Coronary artery (tissue), 2 donors: Measurements from ENCODE around the gene CDH16.

Experiments
- DNase-seq: peaks from one replicate; pipeline ENCODE4 v3.0.0-alpha.2; 2017; ENCODE audit warnings: low spot score
- H3K27ac ChIP-seq, 2 donors: fragments of 200-600 bp; sonication (generic); one replicate each; pipeline ENCODE4 v1.5.1; 2016 to 2019
- H3K4me3 ChIP-seq: fragments of 200-600 bp; sonication (generic); 2 replicates; pipeline ENCODE4 v1.5.1; 2016; ENCODE audit warnings: mild to moderate bottlenecking, moderate library complexity
- TF ChIP-seq, protein P1 (sequence below): fragments of 200-600 bp; sonication (generic); IDR thresholded peaks from one replicate; pipeline ENCODE4 v1.5.1; 2019; ENCODE audit warnings: antibody characterized with exemption

Gene CDH16

GRCh38 chr16:66908762-66909559, 9.7 kb downstream of the CDH16 start:
- TF ChIP-seq, protein P1, sequence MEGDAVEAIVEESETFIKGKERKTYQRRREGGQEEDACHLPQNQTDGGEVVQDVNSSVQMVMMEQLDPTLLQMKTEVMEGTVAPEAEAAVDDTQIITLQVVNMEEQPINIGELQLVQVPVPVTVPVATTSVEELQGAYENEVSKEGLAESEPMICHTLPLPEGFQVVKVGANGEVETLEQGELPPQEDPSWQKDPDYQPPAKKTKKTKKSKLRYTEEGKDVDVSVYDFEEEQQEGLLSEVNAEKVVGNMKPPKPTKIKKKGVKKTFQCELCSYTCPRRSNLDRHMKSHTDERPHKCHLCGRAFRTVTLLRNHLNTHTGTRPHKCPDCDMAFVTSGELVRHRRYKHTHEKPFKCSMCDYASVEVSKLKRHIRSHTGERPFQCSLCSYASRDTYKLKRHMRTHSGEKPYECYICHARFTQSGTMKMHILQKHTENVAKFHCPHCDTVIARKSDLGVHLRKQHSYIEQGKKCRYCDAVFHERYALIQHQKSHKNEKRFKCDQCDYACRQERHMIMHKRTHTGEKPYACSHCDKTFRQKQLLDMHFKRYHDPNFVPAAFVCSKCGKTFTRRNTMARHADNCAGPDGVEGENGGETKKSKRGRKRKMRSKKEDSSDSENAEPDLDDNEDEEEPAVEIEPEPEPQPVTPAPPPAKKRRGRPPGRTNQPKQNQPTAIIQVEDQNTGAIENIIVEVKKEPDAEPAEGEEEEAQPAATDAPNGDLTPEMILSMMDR = no peak
- DNase-seq = no peak
- H3K27ac ChIP-seq = no peak overlapping the region
- H3K4me3 ChIP-seq = no peak overlapping the region

DNA sequence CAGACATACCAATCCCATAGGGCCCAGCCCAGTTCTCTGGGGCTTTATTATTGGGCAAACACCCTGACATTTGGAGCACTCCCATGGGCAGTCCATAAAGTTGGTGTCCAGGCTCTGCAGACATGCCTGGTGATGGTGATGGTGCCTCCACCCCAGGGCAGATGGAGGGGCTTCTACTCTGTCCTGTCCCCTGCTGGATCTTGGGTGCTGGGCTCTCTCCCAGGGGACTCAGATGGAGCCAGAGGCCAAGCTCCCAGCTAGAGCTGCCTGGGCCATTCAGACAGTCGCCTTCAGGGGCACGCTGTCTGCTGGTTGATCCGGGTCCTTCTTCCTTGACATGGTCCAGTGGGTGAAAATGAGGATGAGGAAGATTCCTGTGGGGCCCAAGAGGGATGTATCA, 10.6 kb downstream of the CDH16 start:
- no peak overlapping the region for H3K4me3 ChIP-seq
- peak overlapping the region in 1 of 2 donors; percentile 97 for H3K27ac ChIP-seq
- TF ChIP-seq, protein P1 = no peak
- DNase-seq = no peak

DNA sequence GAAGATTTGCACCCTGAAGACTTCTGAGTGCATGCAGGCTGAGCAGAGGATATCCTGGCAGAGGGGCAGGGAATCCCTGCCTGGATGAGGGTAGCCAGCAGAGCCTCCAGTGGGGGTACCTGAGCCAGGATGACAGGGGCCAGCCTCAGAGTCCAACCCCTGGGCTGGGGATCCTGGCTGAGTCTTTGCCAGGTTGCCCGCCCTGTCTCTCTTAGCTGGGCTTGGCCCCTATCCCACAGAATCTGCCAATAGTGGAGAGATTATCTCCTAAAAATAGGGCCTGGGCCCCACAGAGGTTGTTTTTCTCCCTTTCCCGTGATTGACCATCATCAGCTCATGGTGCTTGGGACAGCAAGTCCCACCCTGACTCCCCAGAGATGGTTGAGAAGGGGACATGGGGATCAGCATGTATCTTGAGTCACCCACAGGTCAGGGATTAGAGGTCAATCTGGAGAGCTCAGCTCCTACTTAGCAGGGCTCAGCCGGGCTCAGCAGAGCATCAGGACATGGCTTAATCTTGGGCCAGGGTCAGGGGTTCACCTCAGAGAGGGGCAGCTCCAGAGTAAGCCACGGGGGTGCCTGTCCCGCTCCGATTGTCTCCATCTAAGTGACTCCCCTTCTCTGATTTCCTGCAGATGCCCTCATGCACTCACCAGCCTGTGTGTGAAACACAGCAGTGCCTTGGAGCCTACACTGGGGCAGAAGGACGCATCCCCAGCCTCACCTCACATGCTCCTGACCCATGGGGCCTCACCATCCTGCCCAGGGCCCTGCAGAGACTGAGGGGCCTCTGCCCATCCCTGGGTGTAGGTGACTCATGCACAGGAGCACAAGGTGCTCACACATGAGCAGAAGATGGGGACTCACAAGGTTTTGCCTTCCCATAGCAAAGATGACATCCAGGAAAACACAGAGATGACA, 11.5 kb downstream of the CDH16 start:
- Histone ChIP-seq H3K27ac (peak overlapping the region in 1 of 2 donors; percentile 97), H3K4me3 (no peak overlapping the region)
- TF ChIP-seq, protein P1 = no peak
- DNase-seq = no peak

DNA sequence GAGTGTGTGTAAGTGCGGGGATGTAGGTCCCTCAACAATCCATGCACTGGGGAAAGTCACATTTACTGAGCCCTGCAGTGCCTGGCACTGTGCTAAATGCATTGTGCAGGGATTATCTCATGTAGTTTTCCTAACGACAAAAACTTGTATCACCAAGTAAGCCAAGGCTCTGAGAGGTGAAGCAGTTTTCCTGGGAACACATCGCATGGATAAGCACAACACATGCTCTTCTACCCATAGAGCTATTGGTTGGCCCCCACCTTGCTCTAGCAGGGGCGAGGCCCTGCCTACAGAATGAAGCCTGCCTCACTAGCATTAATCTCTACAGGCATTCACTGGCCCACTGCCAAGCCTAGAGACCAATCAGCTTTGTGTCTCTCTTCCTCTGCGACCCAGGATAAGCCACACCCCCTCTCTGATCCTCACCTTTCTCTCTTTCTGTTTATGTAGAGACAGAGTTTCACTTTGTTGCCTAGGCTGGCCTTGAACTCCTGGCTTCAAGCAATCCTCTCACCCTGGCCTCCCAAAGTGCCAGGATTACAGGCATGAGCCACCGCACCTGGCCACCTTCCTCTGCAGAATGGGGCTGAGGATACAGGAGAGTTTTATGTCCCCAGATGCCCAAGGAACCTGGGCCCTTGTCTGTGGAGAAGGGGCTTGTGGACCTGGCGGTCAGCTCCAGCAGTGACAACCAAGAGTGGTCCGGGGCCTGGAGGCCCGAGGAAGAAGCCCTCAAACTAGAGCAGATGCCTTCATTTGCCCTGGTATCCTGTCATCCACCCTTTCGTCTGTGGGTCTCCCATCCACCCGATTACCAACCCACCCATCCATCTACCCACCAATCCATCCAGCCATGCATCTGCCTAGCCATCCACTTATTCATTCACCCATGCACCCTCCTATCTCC, 12.8 kb downstream of the CDH16 start:
- no peak for DNase-seq
- Histone ChIP-seq H3K27ac (peak overlapping the region; percentile 95 to 97), H3K4me3 (no peak overlapping the region)
- TF ChIP-seq, protein P1 = no peak

DNA sequence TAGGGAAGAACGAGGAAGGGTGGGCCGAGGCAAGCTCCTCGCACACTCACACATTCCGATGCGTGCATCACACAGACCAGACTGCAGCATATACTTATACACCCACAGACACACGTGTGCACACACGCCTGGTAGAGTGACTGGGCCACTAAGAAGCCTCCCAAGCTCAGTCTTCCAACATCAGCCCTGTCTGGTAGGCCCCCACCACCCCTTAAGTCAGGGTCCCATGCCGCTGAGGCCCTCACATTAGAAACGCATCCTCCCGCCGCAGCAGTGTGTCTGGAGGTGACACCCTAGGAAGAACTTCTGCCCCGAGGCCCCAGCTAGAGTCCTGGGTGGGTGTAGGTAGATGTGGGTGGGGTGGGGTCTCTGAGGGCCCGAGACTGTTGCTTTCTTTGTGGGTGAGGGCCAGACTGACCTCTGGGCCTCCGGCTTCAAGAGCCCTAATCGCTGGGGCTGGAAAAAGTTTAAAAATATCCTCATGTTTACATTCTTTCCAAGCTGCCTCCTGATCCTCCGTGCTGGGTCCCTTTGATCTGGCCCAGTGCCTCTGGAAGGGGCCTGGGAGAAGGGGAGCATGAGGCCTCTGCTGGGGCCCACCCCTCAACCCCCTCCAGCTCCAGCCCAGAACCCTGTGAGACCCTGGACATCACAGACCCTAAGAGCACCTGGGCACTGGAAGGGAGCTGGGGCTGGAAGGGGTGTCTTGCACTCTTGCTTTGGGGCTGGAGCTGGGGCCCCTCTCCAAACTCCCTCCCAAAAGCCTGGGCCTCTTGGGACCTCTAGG, 13.6 kb downstream of the CDH16 start:
- Histone ChIP-seq H3K27ac (peak overlapping the region; percentile 95 to 97), H3K4me3 (peak overlapping the region; percentile 29)
- no peak for DNase-seq
- TF ChIP-seq, protein P1 = no peak

DNA sequence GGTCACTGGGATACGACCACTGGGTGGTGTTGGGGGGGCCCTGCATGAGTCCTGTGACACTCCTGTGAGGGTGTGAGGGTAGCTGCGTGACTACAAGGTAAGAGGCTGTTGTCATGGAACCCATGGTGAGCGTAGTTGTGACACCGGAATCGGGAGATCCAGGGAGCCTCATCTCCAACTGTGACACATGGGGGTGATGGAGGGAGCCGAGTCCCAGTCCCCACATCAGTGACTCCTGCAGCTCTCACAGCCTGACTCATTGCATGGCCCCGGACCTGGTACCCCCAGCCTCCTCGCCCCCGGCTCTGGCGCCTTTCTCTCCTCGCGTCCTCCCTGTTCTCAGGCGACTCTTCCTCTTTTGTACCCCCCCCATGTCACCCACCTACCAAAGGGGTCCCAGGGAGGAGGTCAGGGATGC, 14.2 kb downstream of the CDH16 start:
- no peak for DNase-seq
- H3K4me3 ChIP-seq = no peak overlapping the region
- H3K27ac ChIP-seq = peak overlapping the region; percentile 95 to 97
- TF ChIP-seq, protein P1 = no peak
